HepG2 (cell line): ENCODE results near the gene ZGRF1. TPM values are rescaled to one million over a fixed set of nuclear protein-coding genes. Genes with fewer than 3 reads are reported as not detected.
A peak's percentile ranks its signal among the peaks of the same experiment; 100 is the strongest.

Source experiments
- ATF7-NPFF ChIP-seq: sonication (generic); formaldehyde crosslinking; IDR thresholded peaks from 2 replicates; pipeline ENCODE4 v1.8.1; 2023; ENCODE audit warnings: mild to moderate bottlenecking, low read depth, missing genetic modification reagents, moderate library complexity
- TBP ChIP-seq: sonication (generic); formaldehyde crosslinking; IDR thresholded peaks from 2 replicates; pipeline ENCODE4 v1.5.0; 2020; ENCODE audit warnings: missing genetic modification reagents
- ZNF567 ChIP-seq: sonication (generic); formaldehyde crosslinking; IDR thresholded peaks from 2 replicates; pipeline ENCODE4 v1.8.1; 2023; ENCODE audit warnings: mild to moderate bottlenecking, missing genetic modification reagents, borderline replicate concordance
- ZNF577 ChIP-seq: sonication (generic); formaldehyde crosslinking; IDR thresholded peaks from 2 replicates; pipeline ENCODE4 v1.4.0; 2020; ENCODE audit warnings: mild to moderate bottlenecking, low read depth, missing genetic modification reagents, borderline replicate concordance
- ZNF713 ChIP-seq: sonication (generic); formaldehyde crosslinking; IDR thresholded peaks from 2 replicates; pipeline ENCODE4 v1.4.0; 2020; ENCODE audit warnings: mild to moderate bottlenecking, missing genetic modification reagents
- polyA plus RNA-seq, 8 experiments: library from polyadenylated mRNA; depleted of rRNA in 3 of 8; stranded (reverse) in 7 of 8; unstranded in 1 of 8; fragments of >200 nt; fragmentation: Illumina TruSeq in 4 of 8; extraction: Trizol in 4 of 8; gene quantifications; 2 replicates each; pipeline versions ENCODE4 v1.2.1 to v1.2.3, GENCODE V29; 2011 to 2016; ENCODE audit warnings: low read depth in 4 of 8, missing spikeins in 1 of 8, mixed read lengths in 1 of 8; ENCODE audit not compliant: insufficient read depth in 1 of 8
- total RNA-seq, 5 experiments: library from RNA; depleted of rRNA; stranded (reverse); fragments of >200 nt; fragmentation: Illumina TruSeq; extraction: Trizol; gene quantifications; 2 replicates each; pipeline ENCODE4 v1.2.3, GENCODE V29; 2016; ENCODE audit warnings: low read depth in 1 of 5
- TF ChIP-seq, protein P1 (sequence below): sonication (generic); formaldehyde crosslinking; IDR thresholded peaks from 2 replicates; pipeline ENCODE4 v1.4.0; 2020; ENCODE audit warnings: mild to moderate bottlenecking, missing genetic modification reagents
- TF ChIP-seq, protein P2 (sequence below): conservative IDR thresholded peaks from 2 replicates; pipeline ENCODE4 v1.6.1; 2018; ENCODE audit warnings: missing genetic modification reagents
- TF ChIP-seq, protein P3 (sequence below), 2 experiments: fragments of 450-650 bp in 1 of 2; sonication (generic) in 1 of 2; formaldehyde crosslinking in 1 of 2; IDR thresholded peaks; 2 replicates each; pipeline versions ENCODE4 v1.6.1 to v1.8.0; 2016 to 2022; ENCODE audit warnings: antibody characterized with exemption in 1 of 2, mild to moderate bottlenecking in 1 of 2, missing genetic modification reagents in 1 of 2
- TF ChIP-seq, protein P4 (sequence below): sonication (generic); formaldehyde crosslinking; IDR thresholded peaks from 2 replicates; pipeline ENCODE4 v1.4.0; 2020; ENCODE audit warnings: missing genetic modification reagents
- TF ChIP-seq, protein P5 (sequence below): sonication (generic); formaldehyde crosslinking; IDR thresholded peaks from 2 replicates; pipeline ENCODE4 v1.5.1; 2020; ENCODE audit warnings: missing genetic modification reagents, mild to moderate bottlenecking, borderline replicate concordance

The ZGRF1 gene
- total and polyA plus RNA-seq, 2 of the 13 experiments (the other 11 are each of a cell fraction or from before 2014, with no cell fraction given), result 8.6 to 15.9 TPM

DNA sequence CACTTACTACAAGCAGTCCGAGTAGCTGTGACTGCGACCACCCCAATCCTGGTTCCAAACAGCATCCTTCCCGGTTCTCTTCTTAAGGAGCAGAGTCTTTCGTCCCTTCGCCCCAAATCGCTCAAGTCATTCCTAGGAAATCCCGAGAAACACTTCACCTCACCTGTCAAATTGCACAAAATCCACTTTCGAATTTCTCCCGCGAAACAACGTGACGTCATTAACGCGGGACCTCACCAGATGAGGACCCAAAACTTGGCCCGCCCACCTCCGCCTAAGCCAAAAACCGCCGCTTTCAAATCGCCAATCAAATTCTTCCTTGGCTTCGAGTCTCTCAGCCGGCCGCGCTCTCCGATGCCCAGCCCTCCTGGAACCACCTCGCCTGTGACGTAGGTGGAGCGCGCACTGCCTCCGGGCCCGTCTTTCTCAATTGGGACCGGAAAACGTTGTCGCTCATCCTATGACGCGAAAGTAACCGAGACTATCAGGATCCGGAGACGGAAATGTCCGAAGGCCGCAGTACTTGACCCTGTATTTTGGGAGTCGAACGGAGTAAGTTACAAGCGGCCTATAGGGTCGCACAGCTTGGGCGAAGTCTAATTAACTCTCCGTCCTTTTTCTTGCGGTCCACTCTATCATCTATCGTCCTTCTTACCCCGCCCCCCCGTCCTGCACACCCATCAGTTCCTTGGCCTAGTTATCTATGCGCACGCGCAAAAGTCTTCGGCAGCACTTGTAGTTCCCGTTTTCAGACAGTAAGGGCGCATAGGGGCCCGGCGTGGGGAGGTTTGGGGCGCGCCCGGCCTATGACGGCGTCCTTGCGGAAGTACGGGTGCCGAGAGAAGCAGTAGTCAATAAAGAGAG lies at the start of gene ZGRF1, which contains the start of gene LARP7 (continued):
- TF ChIP-seq, protein P1, sequence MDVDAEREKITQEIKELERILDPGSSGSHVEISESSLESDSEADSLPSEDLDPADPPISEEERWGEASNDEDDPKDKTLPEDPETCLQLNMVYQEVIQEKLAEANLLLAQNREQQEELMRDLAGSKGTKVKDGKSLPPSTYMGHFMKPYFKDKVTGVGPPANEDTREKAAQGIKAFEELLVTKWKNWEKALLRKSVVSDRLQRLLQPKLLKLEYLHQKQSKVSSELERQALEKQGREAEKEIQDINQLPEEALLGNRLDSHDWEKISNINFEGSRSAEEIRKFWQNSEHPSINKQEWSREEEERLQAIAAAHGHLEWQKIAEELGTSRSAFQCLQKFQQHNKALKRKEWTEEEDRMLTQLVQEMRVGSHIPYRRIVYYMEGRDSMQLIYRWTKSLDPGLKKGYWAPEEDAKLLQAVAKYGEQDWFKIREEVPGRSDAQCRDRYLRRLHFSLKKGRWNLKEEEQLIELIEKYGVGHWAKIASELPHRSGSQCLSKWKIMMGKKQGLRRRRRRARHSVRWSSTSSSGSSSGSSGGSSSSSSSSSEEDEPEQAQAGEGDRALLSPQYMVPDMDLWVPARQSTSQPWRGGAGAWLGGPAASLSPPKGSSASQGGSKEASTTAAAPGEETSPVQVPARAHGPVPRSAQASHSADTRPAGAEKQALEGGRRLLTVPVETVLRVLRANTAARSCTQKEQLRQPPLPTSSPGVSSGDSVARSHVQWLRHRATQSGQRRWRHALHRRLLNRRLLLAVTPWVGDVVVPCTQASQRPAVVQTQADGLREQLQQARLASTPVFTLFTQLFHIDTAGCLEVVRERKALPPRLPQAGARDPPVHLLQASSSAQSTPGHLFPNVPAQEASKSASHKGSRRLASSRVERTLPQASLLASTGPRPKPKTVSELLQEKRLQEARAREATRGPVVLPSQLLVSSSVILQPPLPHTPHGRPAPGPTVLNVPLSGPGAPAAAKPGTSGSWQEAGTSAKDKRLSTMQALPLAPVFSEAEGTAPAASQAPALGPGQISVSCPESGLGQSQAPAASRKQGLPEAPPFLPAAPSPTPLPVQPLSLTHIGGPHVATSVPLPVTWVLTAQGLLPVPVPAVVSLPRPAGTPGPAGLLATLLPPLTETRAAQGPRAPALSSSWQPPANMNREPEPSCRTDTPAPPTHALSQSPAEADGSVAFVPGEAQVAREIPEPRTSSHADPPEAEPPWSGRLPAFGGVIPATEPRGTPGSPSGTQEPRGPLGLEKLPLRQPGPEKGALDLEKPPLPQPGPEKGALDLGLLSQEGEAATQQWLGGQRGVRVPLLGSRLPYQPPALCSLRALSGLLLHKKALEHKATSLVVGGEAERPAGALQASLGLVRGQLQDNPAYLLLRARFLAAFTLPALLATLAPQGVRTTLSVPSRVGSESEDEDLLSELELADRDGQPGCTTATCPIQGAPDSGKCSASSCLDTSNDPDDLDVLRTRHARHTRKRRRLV, result no peak
- TF ChIP-seq, protein P2, sequence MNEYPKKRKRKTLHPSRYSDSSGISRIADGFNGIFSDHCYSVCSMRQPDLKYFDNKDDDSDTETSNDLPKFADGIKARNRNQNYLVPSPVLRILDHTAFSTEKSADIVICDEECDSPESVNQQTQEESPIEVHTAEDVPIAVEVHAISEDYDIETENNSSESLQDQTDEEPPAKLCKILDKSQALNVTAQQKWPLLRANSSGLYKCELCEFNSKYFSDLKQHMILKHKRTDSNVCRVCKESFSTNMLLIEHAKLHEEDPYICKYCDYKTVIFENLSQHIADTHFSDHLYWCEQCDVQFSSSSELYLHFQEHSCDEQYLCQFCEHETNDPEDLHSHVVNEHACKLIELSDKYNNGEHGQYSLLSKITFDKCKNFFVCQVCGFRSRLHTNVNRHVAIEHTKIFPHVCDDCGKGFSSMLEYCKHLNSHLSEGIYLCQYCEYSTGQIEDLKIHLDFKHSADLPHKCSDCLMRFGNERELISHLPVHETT (CRISPR knock-in tag), result peak; percentile 76; the same call in 1 of the 2 replicates
- TF ChIP-seq, protein P3, sequence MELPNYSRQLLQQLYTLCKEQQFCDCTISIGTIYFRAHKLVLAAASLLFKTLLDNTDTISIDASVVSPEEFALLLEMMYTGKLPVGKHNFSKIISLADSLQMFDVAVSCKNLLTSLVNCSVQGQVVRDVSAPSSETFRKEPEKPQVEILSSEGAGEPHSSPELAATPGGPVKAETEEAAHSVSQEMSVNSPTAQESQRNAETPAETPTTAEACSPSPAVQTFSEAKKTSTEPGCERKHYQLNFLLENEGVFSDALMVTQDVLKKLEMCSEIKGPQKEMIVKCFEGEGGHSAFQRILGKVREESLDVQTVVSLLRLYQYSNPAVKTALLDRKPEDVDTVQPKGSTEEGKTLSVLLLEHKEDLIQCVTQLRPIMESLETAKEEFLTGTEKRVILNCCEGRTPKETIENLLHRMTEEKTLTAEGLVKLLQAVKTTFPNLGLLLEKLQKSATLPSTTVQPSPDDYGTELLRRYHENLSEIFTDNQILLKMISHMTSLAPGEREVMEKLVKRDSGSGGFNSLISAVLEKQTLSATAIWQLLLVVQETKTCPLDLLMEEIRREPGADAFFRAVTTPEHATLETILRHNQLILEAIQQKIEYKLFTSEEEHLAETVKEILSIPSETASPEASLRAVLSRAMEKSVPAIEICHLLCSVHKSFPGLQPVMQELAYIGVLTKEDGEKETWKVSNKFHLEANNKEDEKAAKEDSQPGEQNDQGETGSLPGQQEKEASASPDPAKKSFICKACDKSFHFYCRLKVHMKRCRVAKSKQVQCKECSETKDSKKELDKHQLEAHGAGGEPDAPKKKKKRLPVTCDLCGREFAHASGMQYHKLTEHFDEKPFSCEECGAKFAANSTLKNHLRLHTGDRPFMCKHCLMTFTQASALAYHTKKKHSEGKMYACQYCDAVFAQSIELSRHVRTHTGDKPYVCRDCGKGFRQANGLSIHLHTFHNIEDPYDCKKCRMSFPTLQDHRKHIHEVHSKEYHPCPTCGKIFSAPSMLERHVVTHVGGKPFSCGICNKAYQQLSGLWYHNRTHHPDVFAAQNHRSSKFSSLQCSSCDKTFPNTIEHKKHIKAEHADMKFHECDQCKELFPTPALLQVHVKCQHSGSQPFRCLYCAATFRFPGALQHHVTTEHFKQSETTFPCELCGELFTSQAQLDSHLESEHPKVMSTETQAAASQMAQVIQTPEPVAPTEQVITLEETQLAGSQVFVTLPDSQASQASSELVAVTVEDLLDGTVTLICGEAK (IDR thresholded peaks at IDR 0.05), result no peak
- TF ChIP-seq, protein P3 (CRISPR knock-in tag; IDR thresholded peaks at IDR 0.05), result peak; percentile 95
- TF ChIP-seq, protein P4, sequence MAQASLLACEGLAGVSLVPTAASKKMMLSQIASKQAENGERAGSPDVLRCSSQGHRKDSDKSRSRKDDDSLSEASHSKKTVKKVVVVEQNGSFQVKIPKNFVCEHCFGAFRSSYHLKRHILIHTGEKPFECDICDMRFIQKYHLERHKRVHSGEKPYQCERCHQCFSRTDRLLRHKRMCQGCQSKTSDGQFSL (CRISPR knock-in tag), result no peak; the same call in 1 of the 2 replicates
- TF ChIP-seq ZNF577 (CRISPR knock-in tag) (no peak), ZNF567 (0 out of 2 replicates have a peak, but pooled peaks have one; percentile 75), TBP (no peak), ATF7-NPFF (CRISPR knock-in tag) (peak; percentile 41; the same call in 1 of the 2 replicates), ZNF713 (CRISPR knock-in tag) (no peak)
- TF ChIP-seq, protein P5, sequence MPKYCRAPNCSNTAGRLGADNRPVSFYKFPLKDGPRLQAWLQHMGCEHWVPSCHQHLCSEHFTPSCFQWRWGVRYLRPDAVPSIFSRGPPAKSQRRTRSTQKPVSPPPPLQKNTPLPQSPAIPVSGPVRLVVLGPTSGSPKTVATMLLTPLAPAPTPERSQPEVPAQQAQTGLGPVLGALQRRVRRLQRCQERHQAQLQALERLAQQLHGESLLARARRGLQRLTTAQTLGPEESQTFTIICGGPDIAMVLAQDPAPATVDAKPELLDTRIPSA (CRISPR knock-in tag), result no peak
